ENCODE results near the gene HTR1D.

HTR1D gene

GRCh38 chr1:23167353-23168078 is 49.8 kb downstream of the HTR1D start:
- intact Hi-C loops (cut with DNase I): no loop called here

GRCh38 chr1:23166854-23167253 is 50.4 kb downstream of the HTR1D start:
- intact Hi-C loops (cut with DNase I): no loop called here
- no peak for DNase-seq

More at GRCh38 chr1:23167353-23168078, 49.8 kb downstream of the HTR1D start:
- peak in 38 of 42 donors; percentile 34 to 78 (median 62) for DNase-seq

- peak in 1 of 42 donors; percentile 12 for DNase-seq
- intact Hi-C loops (cut with DNase I): no loop called here
Observed at GRCh38 chr1:23163395-23163794, 53.9 kb downstream of the HTR1D start.

- intact Hi-C loops (cut with DNase I): no loop called here
- DNase-seq: no peak
Observed at GRCh38 chr1:23159963-23160877, 57.1 kb downstream of the HTR1D start.

GRCh38 chr1:23156940-23157339 is 60.4 kb downstream of the HTR1D start:
- intact Hi-C loops (cut with DNase I): no loop called here
- no peak for DNase-seq

- intact Hi-C loops (cut with DNase I): no loop called here
- DNase-seq: no peak
Observed at GRCh38 chr1:23152966-23153684, 64.2 kb downstream of the HTR1D start.

- no peak for DNase-seq
- intact Hi-C loops (cut with DNase I): no loop called here
Observed at GRCh38 chr1:23150742-23151141, 66.6 kb downstream of the HTR1D start.

GRCh38 chr1:23150125-23150524 is 67.2 kb downstream of the HTR1D start:
- no peak for DNase-seq
- intact Hi-C loops (cut with DNase I): no loop called here

GRCh38 chr1:23149114-23149513 is 68.2 kb downstream of the HTR1D start:
- intact Hi-C loops (cut with DNase I): no loop called here
- DNase-seq: no peak

- intact Hi-C loops (cut with DNase I): no loop called here
- DNase-seq: no peak
Observed at GRCh38 chr1:23148084-23148483, 69.2 kb downstream of the HTR1D start.

All from head of caudate nucleus (tissue), 42 donors.